ENCODE data around the gene CAMK2N2.

Gene CAMK2N2

GRCh38 chr3:184230603-184231528 is 30.5 kb downstream of the CAMK2N2 start:
- intact Hi-C loops (cut with micrococcal nuclease), result no loop called here
- Mint-ChIP-seq H3K4me3 (no peak overlapping the region), H3K27me3 (peaks cover 71% of the 10 kb centered on the region), H3K36me3 (ENCODE audit: low read depth) (no peaks in the 10 kb centered on the region), H3K27ac (no peak overlapping the region), H3K9me3 (no peaks in the 10 kb centered on the region), H3K4me1 (ENCODE audit: low read depth) (peaks cover 8% of the 10 kb centered on the region)

GRCh38 chr3:184230081-184230602 is 31.2 kb downstream of the CAMK2N2 start:
- no peak overlapping the region for H3K27ac Mint-ChIP-seq
- intact Hi-C loops (cut with micrococcal nuclease), result no loop called here
- H3K27me3 Mint-ChIP-seq, result peaks cover 78% of the 10 kb centered on the region
- H3K36me3 Mint-ChIP-seq (ENCODE audit: low read depth), result no peaks in the 10 kb centered on the region
- H3K4me1 Mint-ChIP-seq (ENCODE audit: low read depth), result peaks cover 8% of the 10 kb centered on the region
- H3K4me3 Mint-ChIP-seq, result no peak overlapping the region
- no peaks in the 10 kb centered on the region for H3K9me3 Mint-ChIP-seq

- Mint-ChIP-seq H3K36me3 (ENCODE audit: low read depth) (no peaks in the 10 kb centered on the region), H3K4me1 (ENCODE audit: low read depth) (peaks cover 8% of the 10 kb centered on the region), H3K9me3 (no peaks in the 10 kb centered on the region), H3K4me3 (peak within 1 kb of the TSS; percentile 56), H3K27ac (no peak within 1 kb of the TSS), H3K27me3 (peaks cover 83% of the 10 kb centered on the region)
- intact Hi-C loops (cut with micrococcal nuclease), result no loop called here
Observed at GRCh38 chr3:184229394-184230080, 31.8 kb downstream of the CAMK2N2 start, which contains the start of gene VWA5B2. VWA5B2 (plus strand) TSS chr3:184229585; CDS start chr3:184230529, 944 bp downstream.

GRCh38 chr3:184228376-184229137 is 32.8 kb downstream of the CAMK2N2 start:
- Mint-ChIP-seq H3K4me3 (peak overlapping the region; percentile 53), H3K27me3 (peaks cover 79% of the 10 kb centered on the region), H3K36me3 (ENCODE audit: low read depth) (no peaks in the 10 kb centered on the region), H3K4me1 (ENCODE audit: low read depth) (peaks cover 8% of the 10 kb centered on the region), H3K27ac (no peak overlapping the region), H3K9me3 (no peaks in the 10 kb centered on the region)
- intact Hi-C loops (cut with micrococcal nuclease), result no loop called here

GRCh38 chr3:184227481-184227935 is 33.8 kb downstream of the CAMK2N2 start:
- H3K4me3 Mint-ChIP-seq, result no peak overlapping the region
- H3K9me3 Mint-ChIP-seq, result no peaks in the 10 kb centered on the region
- peaks cover 75% of the 10 kb centered on the region for H3K27me3 Mint-ChIP-seq

GRCh38 chr3:184223946-184224345 is 37.4 kb downstream of the CAMK2N2 start:
- H3K27me3 Mint-ChIP-seq, result peaks cover 54% of the 10 kb centered on the region
- H3K4me3 Mint-ChIP-seq, result no peak overlapping the region
- no peak overlapping the region for H3K27ac Mint-ChIP-seq
- no peaks in the 10 kb centered on the region for H3K9me3 Mint-ChIP-seq
- intact Hi-C loops (cut with micrococcal nuclease), result no loop called here
- no peaks in the 10 kb centered on the region for H3K36me3 Mint-ChIP-seq (ENCODE audit: low read depth)
- H3K4me1 Mint-ChIP-seq (ENCODE audit: low read depth), result peaks cover 5% of the 10 kb centered on the region

More at GRCh38 chr3:184227481-184227935, 33.8 kb downstream of the CAMK2N2 start:
- Mint-ChIP-seq H3K36me3 (ENCODE audit: low read depth) (no peaks in the 10 kb centered on the region), H3K4me1 (ENCODE audit: low read depth) (peaks cover 8% of the 10 kb centered on the region), H3K27ac (no peak overlapping the region)
- intact Hi-C loops (cut with micrococcal nuclease), result loop anchor here (2.0 kb wide), 2 partner anchors 23 to 61 kb away; no protein-coding TSS in a partner anchor

GRCh38 chr3:184222521-184222920 is 38.8 kb downstream of the CAMK2N2 start:
- no peak overlapping the region for H3K4me3 Mint-ChIP-seq
- H3K9me3 Mint-ChIP-seq, result no peaks in the 10 kb centered on the region
- H3K4me1 Mint-ChIP-seq (ENCODE audit: low read depth), result no peaks in the 10 kb centered on the region
- H3K27ac Mint-ChIP-seq, result no peak overlapping the region
- H3K27me3 Mint-ChIP-seq, result peaks cover 45% of the 10 kb centered on the region
- intact Hi-C loops (cut with micrococcal nuclease), result no loop called here
- H3K36me3 Mint-ChIP-seq (ENCODE audit: low read depth), result no peaks in the 10 kb centered on the region

- no peak overlapping the region for H3K27ac Mint-ChIP-seq
- H3K4me1 Mint-ChIP-seq (ENCODE audit: low read depth), result no peaks in the 10 kb centered on the region
- peaks cover 32% of the 10 kb centered on the region for H3K27me3 Mint-ChIP-seq
- no peaks in the 10 kb centered on the region for H3K9me3 Mint-ChIP-seq
- no peak overlapping the region for H3K4me3 Mint-ChIP-seq
- intact Hi-C loops (cut with micrococcal nuclease), result no loop called here
- no peaks in the 10 kb centered on the region for H3K36me3 Mint-ChIP-seq (ENCODE audit: low read depth)
Observed at GRCh38 chr3:184218814-184219213, 42.5 kb downstream of the CAMK2N2 start.

- intact Hi-C loops (cut with micrococcal nuclease), result no loop called here
- no peaks in the 10 kb centered on the region for H3K36me3 Mint-ChIP-seq (ENCODE audit: low read depth)
- no peak overlapping the region for H3K27ac Mint-ChIP-seq
- H3K27me3 Mint-ChIP-seq, result peaks cover 23% of the 10 kb centered on the region
- H3K9me3 Mint-ChIP-seq, result no peaks in the 10 kb centered on the region
- H3K4me1 Mint-ChIP-seq (ENCODE audit: low read depth), result peaks cover 4% of the 10 kb centered on the region
- no peak overlapping the region for H3K4me3 Mint-ChIP-seq
Observed at GRCh38 chr3:184211718-184212117, 49.6 kb downstream of the CAMK2N2 start.

- H3K4me1 Mint-ChIP-seq (ENCODE audit: low read depth), result peaks cover 5% of the 10 kb centered on the region
- intact Hi-C loops (cut with micrococcal nuclease), result no loop called here
- peaks cover 27% of the 10 kb centered on the region for H3K27me3 Mint-ChIP-seq
- no peak overlapping the region for H3K27ac Mint-ChIP-seq
- no peaks in the 10 kb centered on the region for H3K36me3 Mint-ChIP-seq (ENCODE audit: low read depth)
- no peak overlapping the region for H3K4me3 Mint-ChIP-seq
- no peaks in the 10 kb centered on the region for H3K9me3 Mint-ChIP-seq
Observed at GRCh38 chr3:184211297-184211696, 50.1 kb downstream of the CAMK2N2 start.
